SK-N-SH treated with all-trans-retinoic acid at 6 μM for 48 hours (cell line): ENCODE data around the gene CHI3L2.

ENCODE experiments used
- ATAC-seq: fragments of 200-7000 bp; cut with Tn5 transposase; 3 replicates; pipeline ENCODE4 v1.9.1; 2020; ENCODE audit warnings: mild to moderate bottlenecking, moderate library complexity
- ARNTL ChIP-seq: fragments of 450-650 bp; formaldehyde crosslinking; IDR thresholded peaks from 2 replicates; pipeline ENCODE4 v1.5.0; 2020; ENCODE audit warnings: low read depth, mild to moderate bottlenecking, moderate library complexity, borderline replicate concordance
- BACH2 ChIP-seq: fragments of 250-450 bp; sonication (Bioruptor Pico); IDR thresholded peaks from 2 replicates; pipeline ENCODE4 v1.9.0; 2021; ENCODE audit warnings: mild to moderate bottlenecking, borderline replicate concordance
- CREB5 ChIP-seq: fragments of 250-450 bp; sonication (Bioruptor Pico); IDR thresholded peaks from 2 replicates; pipeline ENCODE4 v1.5.1; 2020; ENCODE audit warnings: low read depth, mild to moderate bottlenecking, moderate library complexity
- CSDC2 ChIP-seq: fragments of 250-450 bp; sonication (Bioruptor Pico); IDR thresholded peaks from 2 replicates; pipeline ENCODE4 v1.5.0; 2020; ENCODE audit warnings: mild to moderate bottlenecking, moderate library complexity
- CSRNP3 ChIP-seq: fragments of 250-450 bp; sonication (Bioruptor Pico); IDR thresholded peaks from 2 replicates; pipeline ENCODE4 v1.5.1; 2021; ENCODE audit warnings: mild to moderate bottlenecking, moderate library complexity
- ESRRG ChIP-seq: fragments of 250-450 bp; sonication (Bioruptor Pico); IDR thresholded peaks from 2 replicates; pipeline ENCODE4 v1.6.1; 2021; ENCODE audit warnings: mild to moderate bottlenecking
- GLIS3 ChIP-seq: fragments of 250-450 bp; sonication (Bioruptor Pico); IDR thresholded peaks from 2 replicates; pipeline ENCODE4 v1.5.0; 2020; ENCODE audit warnings: mild to moderate bottlenecking, moderate library complexity
- ISL1 ChIP-seq: fragments of 250-450 bp; sonication (Bioruptor Pico); IDR thresholded peaks from 2 replicates; pipeline ENCODE4 v2.1.2; 2022; ENCODE audit warnings: mild to moderate bottlenecking, moderate library complexity
- OSR1 ChIP-seq: fragments of 250-450 bp; sonication (Bioruptor Pico); IDR thresholded peaks from 2 replicates; pipeline ENCODE4 v1.8.0; 2022; ENCODE audit warnings: moderate library complexity, mild to moderate bottlenecking, inconsistent platforms
- PATZ1 ChIP-seq: fragments of 250-450 bp; sonication (Bioruptor Pico); IDR thresholded peaks from 2 replicates; pipeline ENCODE4 v1.8.0; 2020; ENCODE audit warnings: mild to moderate bottlenecking, moderate library complexity, borderline replicate concordance
- POU6F1 ChIP-seq: fragments of 250-450 bp; sonication (Bioruptor Pico); IDR thresholded peaks from 2 replicates; pipeline ENCODE4 v1.8.0; 2021; ENCODE audit warnings: low read depth, mild to moderate bottlenecking, moderate library complexity, borderline replicate concordance
- RARB ChIP-seq: fragments of 250-450 bp; sonication (Bioruptor Pico); IDR thresholded peaks from 2 replicates; pipeline ENCODE4 v1.8.0; 2021; ENCODE audit warnings: mild to moderate bottlenecking, moderate library complexity
- SNAI2 ChIP-seq: fragments of 250-450 bp; sonication (Bioruptor Pico); IDR thresholded peaks from 2 replicates; pipeline ENCODE4 v1.5.0; 2020; ENCODE audit warnings: mild to moderate bottlenecking, moderate library complexity
- TCF4 ChIP-seq: fragments of 250-450 bp; sonication (Bioruptor Pico); IDR thresholded peaks from 2 replicates; pipeline ENCODE4 v1.8.0; 2021; ENCODE audit warnings: mild to moderate bottlenecking, moderate library complexity, borderline replicate concordance
- TOX ChIP-seq: fragments of 250-450 bp; sonication (Bioruptor Pico); IDR thresholded peaks from 2 replicates; pipeline ENCODE4 v1.8.0; 2021; ENCODE audit warnings: mild to moderate bottlenecking, moderate library complexity, borderline replicate concordance
- ZC3H10 ChIP-seq: fragments of 250-450 bp; sonication (Bioruptor Pico); IDR thresholded peaks from 2 replicates; pipeline ENCODE4 v1.5.1; 2021; ENCODE audit warnings: mild to moderate bottlenecking, moderate library complexity
- ZFP3 ChIP-seq: fragments of 250-450 bp; sonication (Bioruptor Pico); IDR thresholded peaks from 2 replicates; pipeline ENCODE4 v1.5.0; 2020; ENCODE audit warnings: mild to moderate bottlenecking, moderate library complexity
- ZFP30 ChIP-seq: fragments of 450-650 bp; formaldehyde crosslinking; IDR thresholded peaks from 2 replicates; pipeline ENCODE4 v1.5.0; 2022; ENCODE audit warnings: mild to moderate bottlenecking, moderate library complexity
- ZNF565 ChIP-seq: fragments of 450-650 bp; formaldehyde crosslinking; conservative IDR thresholded peaks from 2 replicates; pipeline ENCODE4 v1.5.0; 2020; ENCODE audit warnings: low read depth, mild to moderate bottlenecking, moderate library complexity
- ZNF8 ChIP-seq: fragments of 450-650 bp; formaldehyde crosslinking; IDR thresholded peaks from 2 replicates; pipeline ENCODE4 v1.5.0; 2020; ENCODE audit warnings: mild to moderate bottlenecking, moderate library complexity

Gene CHI3L2

GRCh38 chr1:111236379-111236778, 8.9 kb downstream of the CHI3L2 start:
- no peak for ATAC-seq
- TF ChIP-seq ZNF8, result no peak
- no peak for TF ChIP-seq ZNF565 (CRISPR knock-in tag)
- no peak for TF ChIP-seq RARB (CRISPR knock-in tag)
- TF ChIP-seq PATZ1 (CRISPR knock-in tag), result no peak
- no peak for TF ChIP-seq TOX (CRISPR knock-in tag)
- TF ChIP-seq POU6F1, result no peak

GRCh38 chr1:111236806-111237205, 9.3 kb downstream of the CHI3L2 start:
- TF ChIP-seq TOX (CRISPR knock-in tag), result no peak
- TF ChIP-seq ARNTL, result no peak
- no peak for TF ChIP-seq RARB (CRISPR knock-in tag)
- no peak for TF ChIP-seq ZFP3 (CRISPR knock-in tag)
- ATAC-seq, result no peak

GRCh38 chr1:111238056-111238795, 10.7 kb downstream of the CHI3L2 start:
- TF ChIP-seq ZFP3 (CRISPR knock-in tag) (no peak), SNAI2 (no peak), CSRNP3 (no peak), OSR1 (CRISPR knock-in tag) (no peak), ESRRG (CRISPR knock-in tag) (no peak), ZNF565 (CRISPR knock-in tag) (no peak), ZC3H10 (CRISPR knock-in tag) (no peak), GLIS3 (CRISPR knock-in tag) (no peak), POU6F1 (no peak), PATZ1 (CRISPR knock-in tag) (no peak), TCF4 (CRISPR knock-in tag) (no peak), ARNTL (no peak), CREB5 (CRISPR knock-in tag) (no peak)
- TF ChIP-seq, all 23 proteins: peak for 0
- no peak for ATAC-seq

GRCh38 chr1:111241797-111242196, 14.3 kb downstream of the CHI3L2 start:
- ATAC-seq, result no peak
- TF ChIP-seq BACH2 (CRISPR knock-in tag) (no peak), ZFP3 (CRISPR knock-in tag) (no peak), OSR1 (CRISPR knock-in tag) (no peak), POU6F1 (no peak), GLIS3 (CRISPR knock-in tag) (no peak), PATZ1 (CRISPR knock-in tag) (no peak), ARNTL (no peak), TCF4 (CRISPR knock-in tag) (no peak), ZC3H10 (CRISPR knock-in tag) (no peak), ZNF565 (CRISPR knock-in tag) (no peak), ZNF8 (no peak), CSDC2 (CRISPR knock-in tag) (no peak), ISL1 (CRISPR knock-in tag) (no peak), ZFP30 (CRISPR knock-in tag) (no peak)
